Measurements from ENCODE around the gene FKBP15. TPM values are rescaled to one million over a fixed set of nuclear protein-coding genes. Genes with fewer than 3 reads are reported as not detected.

Gene FKBP15, protein sequence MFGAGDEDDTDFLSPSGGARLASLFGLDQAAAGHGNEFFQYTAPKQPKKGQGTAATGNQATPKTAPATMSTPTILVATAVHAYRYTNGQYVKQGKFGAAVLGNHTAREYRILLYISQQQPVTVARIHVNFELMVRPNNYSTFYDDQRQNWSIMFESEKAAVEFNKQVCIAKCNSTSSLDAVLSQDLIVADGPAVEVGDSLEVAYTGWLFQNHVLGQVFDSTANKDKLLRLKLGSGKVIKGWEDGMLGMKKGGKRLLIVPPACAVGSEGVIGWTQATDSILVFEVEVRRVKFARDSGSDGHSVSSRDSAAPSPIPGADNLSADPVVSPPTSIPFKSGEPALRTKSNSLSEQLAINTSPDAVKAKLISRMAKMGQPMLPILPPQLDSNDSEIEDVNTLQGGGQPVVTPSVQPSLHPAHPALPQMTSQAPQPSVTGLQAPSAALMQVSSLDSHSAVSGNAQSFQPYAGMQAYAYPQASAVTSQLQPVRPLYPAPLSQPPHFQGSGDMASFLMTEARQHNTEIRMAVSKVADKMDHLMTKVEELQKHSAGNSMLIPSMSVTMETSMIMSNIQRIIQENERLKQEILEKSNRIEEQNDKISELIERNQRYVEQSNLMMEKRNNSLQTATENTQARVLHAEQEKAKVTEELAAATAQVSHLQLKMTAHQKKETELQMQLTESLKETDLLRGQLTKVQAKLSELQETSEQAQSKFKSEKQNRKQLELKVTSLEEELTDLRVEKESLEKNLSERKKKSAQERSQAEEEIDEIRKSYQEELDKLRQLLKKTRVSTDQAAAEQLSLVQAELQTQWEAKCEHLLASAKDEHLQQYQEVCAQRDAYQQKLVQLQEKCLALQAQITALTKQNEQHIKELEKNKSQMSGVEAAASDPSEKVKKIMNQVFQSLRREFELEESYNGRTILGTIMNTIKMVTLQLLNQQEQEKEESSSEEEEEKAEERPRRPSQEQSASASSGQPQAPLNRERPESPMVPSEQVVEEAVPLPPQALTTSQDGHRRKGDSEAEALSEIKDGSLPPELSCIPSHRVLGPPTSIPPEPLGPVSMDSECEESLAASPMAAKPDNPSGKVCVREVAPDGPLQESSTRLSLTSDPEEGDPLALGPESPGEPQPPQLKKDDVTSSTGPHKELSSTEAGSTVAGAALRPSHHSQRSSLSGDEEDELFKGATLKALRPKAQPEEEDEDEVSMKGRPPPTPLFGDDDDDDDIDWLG
- total RNA-seq = 10 to 100 TPM; 25.7 to 43.8 (median 29.2) TPM

GRCh38 chr9:113221003-113221799, at the start of gene FKBP15, which contains the start of gene SLC31A1:
Gene FKBP15, minus strand, starts transcription at chr9:113221277. Its CDS starts 34 bp downstream, at chr9:113221243.
Gene SLC31A1, plus strand, starts transcription at chr9:113221544. Its CDS starts 34,605 bp downstream, at chr9:113256149.
- Histone ChIP-seq H3K36me3 (no peaks in the 10 kb centered on the region), H3K4me3 (peak within 1 kb of the TSS; percentile 59 to 92 (median 73)), H3K27ac (peak within 1 kb of the TSS; percentile 47 to 92 (median 89)), H3K27me3 (no peaks in the 10 kb centered on the region), H3K9me3 (no peaks in the 10 kb centered on the region), H3K4me1 (peaks cover 0 to 52% (median 20%) of the 10 kb centered on the region in 4 donors)
- DNase-seq (ENCODE audit: low spot score in 2 of 2) = peak; percentile 94 to 95
- WGBS, 2 donors = 0 to 1% methylated on average over 58 to 63 of the region's 65 CpGs
- TF ChIP-seq EP300 (IDR thresholded peaks at IDR 0.05) (peak; percentile 83 to 96), CTCF (IDR thresholded peaks at IDR 0.05) (peak in 1 of 5 experiments; percentile 37), POLR2A (IDR thresholded peaks at IDR 0.05) (peak; percentile 64 to 77)

GRCh38 chr9:113269871-113270270, 48.8 kb upstream of the FKBP15 start:
- no peaks in the 10 kb centered on the region for H3K27me3 ChIP-seq

DNA sequence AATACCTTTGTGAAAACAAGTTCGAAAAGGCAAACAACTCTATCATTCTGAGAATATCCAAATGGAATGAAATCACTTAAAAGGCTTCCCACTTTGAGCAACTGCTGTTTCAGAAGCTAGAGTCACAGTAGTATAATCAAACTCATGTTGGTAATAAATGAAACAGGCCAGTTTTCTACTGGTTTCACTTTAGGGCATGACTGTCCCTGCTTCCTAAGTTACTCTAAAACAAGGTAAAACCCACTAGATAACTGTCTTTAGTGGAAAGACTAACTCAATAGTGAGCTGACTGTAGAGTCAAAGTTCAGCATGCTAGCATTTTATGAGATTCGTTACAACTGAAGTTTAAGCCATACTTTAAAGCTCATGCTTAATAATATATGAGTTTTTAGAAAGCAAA, 48.3 kb upstream of the FKBP15 start:
- Histone ChIP-seq H3K9me3 (no peaks in the 10 kb centered on the region), H3K36me3 (peaks cover 2 to 84% (median 26%) of the 10 kb centered on the region in 3 donors), H3K4me3 (no peak overlapping the region), H3K27ac (no peak overlapping the region), H3K27me3 (no peaks in the 10 kb centered on the region), H3K4me1 (peaks cover 0 to 6% (median 0%) of the 10 kb centered on the region in 4 donors)
- DNase-seq (ENCODE audit: low spot score in 2 of 2) = no peak
- TF ChIP-seq CTCF (IDR thresholded peaks at IDR 0.05) (no peak), EP300 (IDR thresholded peaks at IDR 0.05) (no peak), POLR2A (IDR thresholded peaks at IDR 0.05) (no peak)
- WGBS, 2 donors = 92 to 94% methylated on average over 2 of the region's 2 CpGs

More at GRCh38 chr9:113269871-113270270, 48.8 kb upstream of the FKBP15 start:
- DNase-seq (ENCODE audit: low spot score in 2 of 2) = no peak
- H3K4me3 ChIP-seq = no peak overlapping the region
- no peak for TF ChIP-seq POLR2A (IDR thresholded peaks at IDR 0.05)
- TF ChIP-seq EP300 (IDR thresholded peaks at IDR 0.05) = no peak
- TF ChIP-seq CTCF (IDR thresholded peaks at IDR 0.05) = no peak
- WGBS, 2 donors = 90 to 93% methylated on average over 2 of the region's 2 CpGs
- no peak overlapping the region for H3K27ac ChIP-seq
- H3K4me1 ChIP-seq = peaks cover 0 to 10% (median 0%) of the 10 kb centered on the region in 4 donors
- peaks cover 2 to 82% (median 26%) of the 10 kb centered on the region in 3 donors for H3K36me3 ChIP-seq
- H3K9me3 ChIP-seq = no peaks in the 10 kb centered on the region

- no peak for DNase-seq (ENCODE audit: low spot score in 2 of 2)
- no peak for TF ChIP-seq EP300 (IDR thresholded peaks at IDR 0.05)
- no peak for TF ChIP-seq POLR2A (IDR thresholded peaks at IDR 0.05)
- TF ChIP-seq CTCF (IDR thresholded peaks at IDR 0.05) = no peak
- Histone ChIP-seq H3K4me3 (no peak overlapping the region), H3K4me1 (no peaks in the 10 kb centered on the region), H3K27ac (no peak overlapping the region), H3K27me3 (no peaks in the 10 kb centered on the region), H3K36me3 (peaks cover 2 to 93% (median 26%) of the 10 kb centered on the region in 3 donors), H3K9me3 (no peaks in the 10 kb centered on the region)
- WGBS, 2 donors = 84 to 87% methylated on average over 4 of the region's 4 CpGs
Observed at GRCh38 chr9:113267911-113268566, 47.0 kb upstream of the FKBP15 start.
